Effector memory CD4-positive, alpha-beta T cell (primary cell): ENCODE data around the gene ANGEL2.
"Not testable (repeated sequence)": the region's sequence is repeated elsewhere in the genome, so short reads cannot be mapped to it uniquely, and the experiment has no call there.

Source experiments
- DNase-seq, 3 donors: peaks; one replicate each; pipeline ENCODE4 v3.0.0-alpha.2; 2020
- H3K27ac ChIP-seq: 2 replicates; pipeline ENCODE4 v1.7.0; 2013; ENCODE audit warnings: mild to moderate bottlenecking, low read length, moderate library complexity; ENCODE audit not compliant: insufficient read depth, poor library complexity, severe bottlenecking
- H3K27me3 ChIP-seq: replicated peaks from 2 replicates; pipeline ENCODE4 v1.7.0; 2013; ENCODE audit warnings: mild to moderate bottlenecking, low read length; ENCODE audit not compliant: insufficient read depth, control insufficient read depth, poor library complexity, severe bottlenecking
- H3K36me3 ChIP-seq: 2 replicates; pipeline ENCODE4 v1.7.0; 2013; ENCODE audit warnings: mild to moderate bottlenecking, low read length, moderate library complexity; ENCODE audit not compliant: control insufficient read depth, insufficient read depth
- H3K4me1 ChIP-seq: 2 replicates; pipeline ENCODE4 v1.7.0; 2013; ENCODE audit warnings: low read length, mild to moderate bottlenecking; ENCODE audit not compliant: control insufficient read depth, insufficient read depth, poor library complexity, severe bottlenecking
- H3K4me3 ChIP-seq: 2 replicates; pipeline ENCODE4 v1.7.0; 2013; ENCODE audit warnings: low read length, low read depth, mild to moderate bottlenecking; ENCODE audit not compliant: insufficient read depth, poor library complexity, severe bottlenecking
- H3K9me3 ChIP-seq: 2 replicates; pipeline ENCODE4 v1.7.0; 2013; ENCODE audit warnings: mild to moderate bottlenecking, low read length, moderate library complexity; ENCODE audit not compliant: control insufficient read depth

The ANGEL2 gene

DNA sequence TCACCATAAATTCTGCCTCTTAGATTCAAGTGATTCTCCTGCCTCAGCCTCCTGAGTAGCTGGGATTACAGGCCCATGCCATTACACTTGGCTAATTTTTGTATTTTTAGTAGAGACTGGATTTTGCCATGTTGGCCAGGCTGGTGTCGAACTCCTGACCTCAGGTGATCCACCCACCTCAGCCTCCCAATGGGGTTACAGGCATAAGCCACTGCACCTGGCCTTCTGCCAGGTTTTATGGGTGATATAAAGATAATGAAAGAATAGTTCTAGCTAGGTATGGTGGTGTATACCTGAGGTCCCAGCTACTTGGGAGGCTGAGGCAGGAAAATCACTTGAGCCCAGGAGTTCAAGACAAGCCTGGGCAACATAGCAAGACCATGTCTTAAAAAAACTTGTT is 50.7 kb downstream of the ANGEL2 start:
- not testable (repeated sequence) for H3K27me3 ChIP-seq

GRCh38 chr1:212964102-212964501 is 51.6 kb downstream of the ANGEL2 start:
- no peak for DNase-seq
- Histone ChIP-seq H3K4me1 (no peaks in the 10 kb centered on the region), H3K9me3 (no peaks in the 10 kb centered on the region), H3K4me3 (no peak overlapping the region), H3K36me3 (no peaks in the 10 kb centered on the region), H3K27ac (no peak overlapping the region), H3K27me3 (no peaks in the 10 kb centered on the region)

More for the DNA sequence above, 50.7 kb downstream of the ANGEL2 start:
- not testable (repeated sequence) for H3K4me1 ChIP-seq, H3K9me3 ChIP-seq, DNase-seq, H3K27ac ChIP-seq, H3K36me3 ChIP-seq, H3K4me3 ChIP-seq

DNA sequence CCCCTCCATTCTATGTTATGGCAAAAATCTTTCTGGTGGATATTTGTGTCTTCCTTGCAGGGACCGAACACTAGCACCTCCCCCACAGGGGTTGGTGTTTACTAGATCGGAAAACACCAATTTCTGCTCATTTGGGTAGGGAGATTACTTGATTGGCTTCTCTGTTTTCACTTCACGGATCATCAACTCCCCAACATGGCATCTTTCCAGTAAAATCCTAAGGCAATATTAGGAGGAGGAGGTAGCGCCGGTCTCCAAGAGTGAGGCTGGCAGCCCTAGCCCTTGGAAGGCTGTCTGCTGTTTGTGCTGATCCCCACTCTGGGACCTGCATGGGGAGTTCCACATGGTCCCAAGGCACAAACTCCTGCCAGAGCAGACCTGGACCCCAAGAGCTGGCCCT is 53.2 kb downstream of the ANGEL2 start:
- Histone ChIP-seq H3K27ac (no peak overlapping the region), H3K27me3 (no peaks in the 10 kb centered on the region), H3K36me3 (no peaks in the 10 kb centered on the region), H3K9me3 (no peaks in the 10 kb centered on the region), H3K4me1 (no peaks in the 10 kb centered on the region), H3K4me3 (no peak overlapping the region)
- DNase-seq = no peak

GRCh38 chr1:212960932-212961331 is 54.7 kb downstream of the ANGEL2 start:
- no peaks in the 10 kb centered on the region for H3K36me3 ChIP-seq
- no peak overlapping the region for H3K4me3 ChIP-seq
- no peaks in the 10 kb centered on the region for H3K27me3 ChIP-seq
- no peaks in the 10 kb centered on the region for H3K9me3 ChIP-seq
- H3K4me1 ChIP-seq = no peaks in the 10 kb centered on the region
- H3K27ac ChIP-seq = no peak overlapping the region
- DNase-seq = no peak

- Histone ChIP-seq H3K36me3 (no peaks in the 10 kb centered on the region), H3K4me3 (no peak overlapping the region), H3K4me1 (no peaks in the 10 kb centered on the region), H3K9me3 (no peaks in the 10 kb centered on the region), H3K27ac (no peak overlapping the region), H3K27me3 (no peaks in the 10 kb centered on the region)
- no peak for DNase-seq
Measured at GRCh38 chr1:212959266-212960220, 56.1 kb downstream of the ANGEL2 start.

DNA sequence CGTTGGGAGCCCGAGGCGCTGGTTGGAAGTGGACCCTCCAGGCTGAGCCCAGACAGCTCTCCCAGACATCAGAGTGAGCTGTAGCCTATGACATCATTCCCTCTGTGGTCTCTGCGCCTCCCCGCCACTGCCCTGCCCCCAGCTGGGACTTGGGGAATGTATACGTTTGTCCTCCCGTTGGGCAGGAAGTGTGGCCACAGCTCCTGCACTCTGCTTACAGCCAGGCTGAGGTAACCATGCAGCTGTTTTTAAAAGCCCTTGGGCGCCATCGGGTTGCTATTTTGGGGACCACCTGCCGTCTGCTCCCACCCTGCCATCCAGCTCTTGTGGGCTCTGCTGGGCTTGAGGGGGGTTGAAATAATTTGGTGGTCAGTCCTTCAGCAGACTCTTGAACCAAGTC is 57.5 kb downstream of the ANGEL2 start:
- Histone ChIP-seq H3K36me3 (no peaks in the 10 kb centered on the region), H3K9me3 (no peaks in the 10 kb centered on the region), H3K27ac (no peak overlapping the region), H3K27me3 (no peaks in the 10 kb centered on the region), H3K4me1 (no peaks in the 10 kb centered on the region), H3K4me3 (no peak overlapping the region)
- DNase-seq = no peak

DNA sequence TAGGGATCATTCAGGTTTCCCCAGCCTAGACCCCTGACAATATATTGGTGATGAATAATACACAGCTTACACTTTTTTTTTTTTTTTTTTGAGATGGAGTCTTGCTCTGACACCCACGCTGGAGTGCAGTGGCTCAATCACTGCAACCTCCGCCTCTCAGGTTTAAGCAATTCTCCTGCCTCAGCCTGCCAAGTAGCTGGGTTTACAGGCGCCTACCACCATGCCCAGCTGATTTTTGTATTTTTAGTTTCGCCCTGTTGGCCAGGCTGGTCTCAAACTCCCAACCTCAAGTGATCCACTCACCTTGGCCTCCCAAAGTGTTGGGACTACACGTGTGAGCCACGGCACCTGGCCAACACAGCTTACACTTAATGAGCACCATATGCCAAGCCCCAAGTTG is 58.1 kb downstream of the ANGEL2 start:
- H3K27me3 ChIP-seq = no peaks in the 10 kb centered on the region
- DNase-seq = no peak
- H3K9me3 ChIP-seq = no peaks in the 10 kb centered on the region
- H3K27ac ChIP-seq = no peak overlapping the region
- H3K4me3 ChIP-seq = no peak overlapping the region
- H3K4me1 ChIP-seq = no peaks in the 10 kb centered on the region
- no peaks in the 10 kb centered on the region for H3K36me3 ChIP-seq

- Histone ChIP-seq H3K4me3 (no peak overlapping the region), H3K27me3 (peaks cover 6% of the 10 kb centered on the region), H3K4me1 (peaks cover 3% of the 10 kb centered on the region), H3K27ac (no peak overlapping the region), H3K9me3 (no peaks in the 10 kb centered on the region), H3K36me3 (no peaks in the 10 kb centered on the region)
- DNase-seq = no peak
Measured at GRCh38 chr1:212955961-212956620, 59.6 kb downstream of the ANGEL2 start.

GRCh38 chr1:212955098-212955497 is 60.6 kb downstream of the ANGEL2 start:
- H3K4me3 ChIP-seq = no peak overlapping the region
- peaks cover 9% of the 10 kb centered on the region for H3K4me1 ChIP-seq
- peaks cover 6% of the 10 kb centered on the region for H3K27me3 ChIP-seq
- H3K27ac ChIP-seq = no peak overlapping the region
- no peak for DNase-seq
- H3K9me3 ChIP-seq = no peaks in the 10 kb centered on the region
- H3K36me3 ChIP-seq = no peaks in the 10 kb centered on the region

GRCh38 chr1:212954514-212954913 is 61.2 kb downstream of the ANGEL2 start:
- no peak for DNase-seq
- Histone ChIP-seq H3K9me3 (no peaks in the 10 kb centered on the region), H3K4me1 (peaks cover 9% of the 10 kb centered on the region), H3K4me3 (no peak overlapping the region), H3K27me3 (peaks cover 6% of the 10 kb centered on the region), H3K36me3 (no peaks in the 10 kb centered on the region), H3K27ac (no peak overlapping the region)
